ENCODE data around the gene THAP10. TPM values are rescaled to one million over a fixed set of nuclear protein-coding genes. Genes with fewer than 3 reads are reported as not detected.

Gene THAP10
- 5.0 to 6.8 TPM (median 6.6 TPM) in 5 replicates for total RNA-seq (2022; extraction: Qiagen RNA extraction; ENCODE audit: low read depth)

DNA sequence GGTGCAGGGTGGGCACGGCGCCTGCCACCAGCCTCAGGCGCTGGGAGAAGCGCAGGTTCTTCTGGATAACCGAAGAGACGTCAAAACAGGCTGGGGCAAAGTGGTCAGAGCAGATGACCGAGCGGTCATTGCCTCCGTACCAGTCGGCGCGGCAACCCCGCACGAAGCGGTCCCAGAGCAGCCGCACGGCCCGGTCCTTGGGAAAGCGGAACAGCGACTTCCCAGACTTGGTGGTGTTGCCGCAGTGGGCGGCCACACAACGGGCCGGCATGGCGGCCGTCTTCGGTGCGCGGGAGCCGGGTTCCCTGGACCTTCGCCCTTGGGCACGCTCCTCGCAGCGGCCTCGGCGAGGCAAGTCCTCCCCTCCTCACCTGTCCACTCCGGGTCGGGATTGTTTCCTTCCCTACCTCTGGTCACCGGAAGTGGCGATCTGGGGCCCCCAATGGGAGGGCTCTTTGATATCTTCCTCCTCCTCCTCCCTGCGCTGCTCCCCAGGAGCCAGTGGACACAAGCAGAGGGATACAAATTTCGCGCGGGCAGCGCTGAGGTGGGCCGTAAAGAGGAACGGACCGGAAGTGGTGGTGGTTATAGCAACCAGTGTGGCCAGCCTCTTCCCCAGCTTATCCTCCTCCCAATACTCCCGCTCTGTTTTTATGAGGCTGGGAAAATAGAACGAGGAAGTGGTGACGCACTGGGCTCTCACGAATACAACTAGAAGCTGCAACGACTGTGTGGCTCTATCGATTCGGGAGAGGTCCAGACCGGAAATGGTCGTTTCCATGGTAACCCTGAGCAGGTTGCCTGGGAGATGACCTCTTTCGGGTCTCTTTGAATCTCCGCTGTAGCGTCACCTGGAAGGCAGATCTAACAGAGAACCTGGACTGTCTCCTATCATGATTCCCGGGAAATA, at the start of gene THAP10, which contains the start of gene LRRC49:
Gene THAP10 (minus strand): TSS at position 432 of the 910 bp plus-strand sequence. CDS start 161 bp downstream, at position 271.
Gene LRRC49 (plus strand): TSS at position 825 of the 910 bp plus-strand sequence. CDS start 69 bp downstream, at position 894.

DNA sequence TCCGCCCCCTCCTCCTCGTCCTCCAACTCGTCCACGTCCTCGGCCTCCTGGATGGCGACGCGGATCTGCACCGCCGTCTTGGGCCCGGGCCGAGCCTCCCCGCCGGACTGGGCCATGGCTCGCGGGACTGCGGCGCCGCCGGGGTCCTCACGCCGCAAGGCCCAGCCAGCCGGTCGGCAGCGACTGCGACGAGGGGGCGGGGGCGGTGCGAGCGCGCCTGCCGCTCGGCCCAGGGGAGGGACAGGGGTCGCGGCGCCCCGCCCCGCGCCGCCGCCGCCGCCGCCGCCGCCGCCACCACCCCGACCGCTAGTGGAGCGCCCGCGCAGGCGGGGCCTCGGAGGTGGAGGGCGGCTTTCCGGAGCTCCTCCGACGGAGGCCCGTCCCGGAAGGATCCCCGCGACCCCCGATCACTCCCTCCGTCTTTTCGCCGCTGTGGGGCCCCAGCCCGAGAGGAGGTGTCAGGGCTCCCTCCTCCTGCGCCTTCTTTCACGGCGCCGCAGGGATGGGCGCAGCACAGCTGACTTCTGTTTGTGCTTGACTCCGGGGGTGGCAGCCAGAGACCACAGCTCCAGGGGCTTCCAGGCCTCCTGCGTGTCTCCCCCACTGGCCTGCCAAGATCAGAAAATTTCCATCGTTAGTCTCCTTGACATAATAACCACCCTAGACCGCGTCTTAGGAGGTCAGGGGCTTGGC, 38.1 kb downstream of the THAP10 start, which contains the start of gene LARP6:
Gene LARP6 (minus strand): TSS at position 185 of the 693 bp plus-strand sequence. CDS start 69 bp downstream, at position 116.

Other genes with a start within 250 kb of the THAP10 start
- 50.0 to 68.4 TPM (median 60.1 TPM) in 5 replicates for gene UACA, start 128.9 kb downstream of the THAP10 start, total RNA-seq (2022; extraction: Qiagen RNA extraction; ENCODE audit: low read depth)
- 52.1 to 84.0 TPM (median 73.8 TPM) in 5 replicates for gene LARP6, start 38.3 kb downstream of the THAP10 start, total RNA-seq (2022; extraction: Qiagen RNA extraction; ENCODE audit: low read depth)
- 3.6 to 5.4 TPM (median 4.8 TPM) in 5 replicates for gene LRRC49, start 393 bp upstream of the THAP10 start, total RNA-seq (2022; extraction: Qiagen RNA extraction; ENCODE audit: low read depth)
- 18.0 to 26.1 TPM (median 22.0 TPM) in 5 replicates for gene THSD4, start 223.0 kb upstream of the THAP10 start, total RNA-seq (2022; extraction: Qiagen RNA extraction; ENCODE audit: low read depth)

Data from A549 treated with DMSO at 1 μM for 4 hours (cell line).